ENCODE results near the gene RNF43. TPM values are rescaled to one million over a fixed set of nuclear protein-coding genes. Genes with fewer than 3 reads are reported as not detected.

Gene RNF43
- total and polyA plus RNA-seq, 2 of the 13 experiments (the other 11 are each of a cell fraction or from before 2014, with no cell fraction given), result 31.0 to 53.4 TPM

GRCh38 chr17:58415371-58416055, 1.8 kb downstream of the RNF43 start (continued):
- no peak for TF ChIP-seq ZHX1 (CRISPR knock-in tag; IDR thresholded peaks at IDR 0.05; ENCODE audit: low read depth)
- TF ChIP-seq ZNF720 (CRISPR knock-in tag; IDR thresholded peaks at IDR 0.05), result no peak
- no peak for TF ChIP-seq MBNL3 (CRISPR knock-in tag; conservative IDR thresholded peaks at IDR 0.05)
- no peak; a peak in 1 of 4 replicates for TF ChIP-seq ATF4 (CRISPR knock-in tag; IDR thresholded peaks at IDR 0.05)
- TF ChIP-seq BCLAF1 (IDR thresholded peaks at IDR 0.05), result no peak
- no peak for TF ChIP-seq U2AF1 (optimal IDR thresholded peaks at IDR 0.05; ENCODE audit: low read depth, low read length)
- TF ChIP-seq CENPT (CRISPR knock-in tag; IDR thresholded peaks at IDR 0.05; ENCODE audit: low read depth), result no peak
- TF ChIP-seq ZNF569 (CRISPR knock-in tag; IDR thresholded peaks at IDR 0.05; ENCODE audit: borderline replicate concordance), result no peak
- peak; percentile 76 for TF ChIP-seq SAP130 (CRISPR knock-in tag; IDR thresholded peaks at IDR 0.05; ENCODE audit: low read depth)
- no peak for TF ChIP-seq CAMTA2 (CRISPR knock-in tag; IDR thresholded peaks at IDR 0.05; ENCODE audit: borderline replicate concordance)
- peak; percentile 21 for TF ChIP-seq CREM (IDR thresholded peaks at IDR 0.05)
- TF ChIP-seq CREM (CRISPR knock-in tag; IDR thresholded peaks at IDR 0.05), result no peak
- TF ChIP-seq ZNF790 (CRISPR knock-in tag; IDR thresholded peaks at IDR 0.05; ENCODE audit: borderline replicate concordance), result no peak
- no peak for TF ChIP-seq ZMYM2 (CRISPR knock-in tag; IDR thresholded peaks at IDR 0.05)
- TF ChIP-seq SMC3 (IDR thresholded peaks at IDR 0.05; ENCODE audit: low read length), result peak; percentile 33
- no peak for TF ChIP-seq ATF7-NPFF (CRISPR knock-in tag; IDR thresholded peaks at IDR 0.05; ENCODE audit: low read depth)
- peak; percentile 27; the same call in 1 of the 2 replicates for TF ChIP-seq PRDM10 (CRISPR knock-in tag; IDR thresholded peaks at IDR 0.05; ENCODE audit: low read depth)
- TF ChIP-seq ZNF383 (CRISPR knock-in tag; IDR thresholded peaks at IDR 0.05; ENCODE audit: borderline replicate concordance), result no peak
